BLaER1 treated with 17β-estradiol and CSF1 and Interleukin-3, amounts not matched to agents 10 nM and 100 nM (cell line): ENCODE data around the gene SDHC.
A peak's percentile ranks its signal among the peaks of the same experiment; 100 is the strongest.
"Not testable (repeated sequence)": the region's sequence is repeated elsewhere in the genome, so short reads cannot be mapped to it uniquely, and the experiment has no call there.

ENCODE experiments used
- H3K27ac ChIP-seq, 11 experiments: shearing (Covaris generic); formaldehyde crosslinking; 2 replicates each; pipeline ENCODE4 v1.8.1; 2022
- H3K27me3 ChIP-seq, 11 experiments: shearing (Covaris generic); formaldehyde crosslinking; 2 replicates each; pipeline ENCODE4 v1.8.1; 2022
- H3K36me3 ChIP-seq, 11 experiments: shearing (Covaris generic); formaldehyde crosslinking; 2 replicates each; pipeline ENCODE4 v1.8.1; 2022
- H3K4me1 ChIP-seq, 10 experiments: shearing (Covaris generic); formaldehyde crosslinking; 2 replicates each; pipeline ENCODE4 v1.8.1; 2022
- H3K4me2 ChIP-seq, 11 experiments: shearing (Covaris generic); formaldehyde crosslinking; 2 replicates each; pipeline ENCODE4 v1.8.1; 2022
- H3K4me3 ChIP-seq, 10 experiments: shearing (Covaris generic); formaldehyde crosslinking; 2 replicates each; pipeline ENCODE4 v1.8.1; 2022
- H3K9ac ChIP-seq, 11 experiments: shearing (Covaris generic); formaldehyde crosslinking; 2 replicates each; pipeline ENCODE4 v1.8.1; 2022
- H3K9me3 ChIP-seq, 11 experiments: shearing (Covaris generic); formaldehyde crosslinking; replicated peaks in 1 of 11; 2 replicates each; pipeline ENCODE4 v1.8.1; 2022
- H4K20me1 ChIP-seq, 11 experiments: shearing (Covaris generic); formaldehyde crosslinking; 2 replicates each; pipeline ENCODE4 v1.8.1; 2022
- Cebpa-rat ChIP-seq, 11 experiments: shearing (Covaris generic); IDR thresholded peaks; 2 replicates each; pipeline ENCODE4 v1.8.1; 2022

Gene SDHC

GRCh38 chr1:161382214-161383019 lies 68.2 kb downstream of the SDHC start:
- H3K9ac ChIP-seq = peak overlapping the region in 5 of 11 experiments; percentile 10 to 32 (median 16); a peak in 1 of 22 replicates
- no peak for TF ChIP-seq Cebpa-rat (IDR thresholded peaks at IDR 0.05)
- no peaks in the 10 kb centered on the region for H3K27me3 ChIP-seq
- H3K27ac ChIP-seq = no peak overlapping the region
- no peaks in the 10 kb centered on the region for H4K20me1 ChIP-seq
- no peaks in the 10 kb centered on the region for H3K9me3 ChIP-seq
- H3K36me3 ChIP-seq = no peaks in the 10 kb centered on the region
- H3K4me1 ChIP-seq = peaks cover 7 to 14% (median 12%) of the 10 kb centered on the region in 10 experiments; a peak in 16 of 20 replicates
- peak overlapping the region in 8 of 11 experiments; percentile 1 to 14 (median 7); a peak in 7 of 22 replicates for H3K4me2 ChIP-seq
- no peak overlapping the region for H3K4me3 ChIP-seq

- H3K9ac ChIP-seq = no peak overlapping the region
- H3K4me1 ChIP-seq = peaks cover 16 to 33% (median 18%) of the 10 kb centered on the region in 10 experiments
- no peak overlapping the region for H3K4me3 ChIP-seq
- H3K4me2 ChIP-seq = peak overlapping the region in 2 of 11 experiments; percentile 85 to 93; a peak in 4 of 22 replicates
- no peak for TF ChIP-seq Cebpa-rat (IDR thresholded peaks at IDR 0.05)
- no peaks in the 10 kb centered on the region for H4K20me1 ChIP-seq
- H3K36me3 ChIP-seq = no peaks in the 10 kb centered on the region
- no peaks in the 10 kb centered on the region for H3K9me3 ChIP-seq
- peak overlapping the region in 2 of 11 experiments; percentile 93 to 94; a peak in 3 of 22 replicates for H3K27ac ChIP-seq
- no peaks in the 10 kb centered on the region for H3K27me3 ChIP-seq
Measured at GRCh38 chr1:161388639-161389038, 74.5 kb downstream of the SDHC start.

- H3K9ac ChIP-seq = peak overlapping the region; percentile 68 to 84 (median 80)
- H3K27ac ChIP-seq = peak overlapping the region in 10 of 11 experiments; percentile 65 to 95 (median 84); a peak in 20 of 22 replicates
- H3K4me2 ChIP-seq = peak overlapping the region; percentile 73 to 95 (median 89)
- not testable (repeated sequence) for H3K9me3 ChIP-seq, H3K36me3 ChIP-seq, H4K20me1 ChIP-seq, H3K27me3 ChIP-seq
- peak overlapping the region; percentile 41 to 72 (median 64) for H3K4me3 ChIP-seq
- H3K4me1 ChIP-seq = peaks cover 16 to 33% (median 18%) of the 10 kb centered on the region in 10 experiments
Measured at GRCh38 chr1:161389158-161389557, 75.0 kb downstream of the SDHC start.

- H3K4me1 ChIP-seq = peaks cover 16 to 33% (median 18%) of the 10 kb centered on the region in 10 experiments
- peak overlapping the region; percentile 65 to 95 (median 83) for H3K27ac ChIP-seq
- peak overlapping the region; percentile 75 to 87 (median 84) for H3K9ac ChIP-seq
- no peaks in the 10 kb centered on the region for H4K20me1 ChIP-seq
- no peaks in the 10 kb centered on the region for H3K9me3 ChIP-seq
- no peaks in the 10 kb centered on the region for H3K27me3 ChIP-seq
- peak overlapping the region; percentile 54 to 80 (median 68) for H3K4me3 ChIP-seq
- no peak for TF ChIP-seq Cebpa-rat (IDR thresholded peaks at IDR 0.05)
- peak overlapping the region; percentile 85 to 99 (median 97) for H3K4me2 ChIP-seq
- H3K36me3 ChIP-seq = no peaks in the 10 kb centered on the region
Measured at GRCh38 chr1:161389691-161390558, 75.7 kb downstream of the SDHC start.

- H3K36me3 ChIP-seq = no peaks in the 10 kb centered on the region
- no peaks in the 10 kb centered on the region for H3K9me3 ChIP-seq
- peak overlapping the region; percentile 54 to 85 (median 73); a peak in 21 of 22 replicates for H3K27ac ChIP-seq
- H3K27me3 ChIP-seq = no peaks in the 10 kb centered on the region
- H3K4me2 ChIP-seq = peak overlapping the region; percentile 84 to 99 (median 97)
- peak overlapping the region; percentile 75 to 87 (median 84) for H3K9ac ChIP-seq
- no peak for TF ChIP-seq Cebpa-rat (IDR thresholded peaks at IDR 0.05)
- H3K4me3 ChIP-seq = peak overlapping the region; percentile 54 to 80 (median 68)
- H4K20me1 ChIP-seq = no peaks in the 10 kb centered on the region
- peaks cover 16 to 33% (median 18%) of the 10 kb centered on the region in 10 experiments for H3K4me1 ChIP-seq
Measured at GRCh38 chr1:161390559-161390858, 76.3 kb downstream of the SDHC start.

GRCh38 chr1:161391136-161391535 lies 77.0 kb downstream of the SDHC start:
- H3K4me2 ChIP-seq = peak overlapping the region; percentile 84 to 99 (median 97); a peak in 21 of 22 replicates
- H3K27me3 ChIP-seq, H4K20me1 ChIP-seq, H3K36me3 ChIP-seq, H3K9me3 ChIP-seq, H3K27ac ChIP-seq: not testable (repeated sequence)
- H3K9ac ChIP-seq = peak overlapping the region in 2 of 11 experiments; percentile 85 to 86; a peak in 3 of 22 replicates
- peaks cover 16 to 33% (median 18%) of the 10 kb centered on the region in 10 experiments for H3K4me1 ChIP-seq
- H3K4me3 ChIP-seq = peak overlapping the region in 6 of 10 experiments; percentile 64 to 74 (median 69); a peak in 4 of 20 replicates

GRCh38 chr1:161391611-161392010 lies 77.4 kb downstream of the SDHC start:
- H3K27ac ChIP-seq = no peak overlapping the region
- no peaks in the 10 kb centered on the region for H4K20me1 ChIP-seq
- no peak overlapping the region for H3K9ac ChIP-seq
- H3K4me3 ChIP-seq = no peak overlapping the region
- no peaks in the 10 kb centered on the region for H3K27me3 ChIP-seq
- H3K9me3 ChIP-seq = no peaks in the 10 kb centered on the region
- H3K36me3 ChIP-seq = no peaks in the 10 kb centered on the region
- H3K4me1 ChIP-seq = peaks cover 16 to 33% (median 18%) of the 10 kb centered on the region in 10 experiments
- H3K4me2 ChIP-seq = peak overlapping the region in 2 of 11 experiments; percentile 96 to 99; a peak in 2 of 22 replicates
- no peak for TF ChIP-seq Cebpa-rat (IDR thresholded peaks at IDR 0.05)

- no peaks in the 10 kb centered on the region for H3K9me3 ChIP-seq
- no peaks in the 10 kb centered on the region for H3K36me3 ChIP-seq
- no peak for TF ChIP-seq Cebpa-rat (IDR thresholded peaks at IDR 0.05)
- H3K27me3 ChIP-seq = no peaks in the 10 kb centered on the region
- peaks cover 19 to 38% (median 23%) of the 10 kb centered on the region in 10 experiments for H3K4me1 ChIP-seq
- H3K4me3 ChIP-seq = no peak overlapping the region
- no peaks in the 10 kb centered on the region for H4K20me1 ChIP-seq
- no peak overlapping the region for H3K27ac ChIP-seq
- H3K4me2 ChIP-seq = peak overlapping the region in 2 of 11 experiments; percentile 11 to 31; a peak in 4 of 22 replicates
- H3K9ac ChIP-seq = no peak overlapping the region
Measured at GRCh38 chr1:161393151-161393550, 79.0 kb downstream of the SDHC start.

GRCh38 chr1:161397038-161397437 lies 82.9 kb downstream of the SDHC start:
- not testable (repeated sequence) for H3K9me3 ChIP-seq, H3K27ac ChIP-seq, H4K20me1 ChIP-seq, H3K36me3 ChIP-seq, H3K9ac ChIP-seq, H3K4me3 ChIP-seq, H3K27me3 ChIP-seq, H3K4me2 ChIP-seq
- H3K4me1 ChIP-seq = peaks cover 17 to 36% (median 22%) of the 10 kb centered on the region in 10 experiments
